Hepatocyte (in vitro differentiated cells): ENCODE data around the gene GPD2.

Experiments used
- EZH2 ChIP-seq: fragments of 200-600 bp; sonication (generic); IDR thresholded peaks from 2 replicates; pipeline ENCODE4 v1.6.1; 2016; ENCODE audit warnings: antibody characterized with exemption, mild to moderate bottlenecking, borderline replicate concordance
- EZH2phosphoT487 ChIP-seq: fragments of 200-600 bp; sonication (generic); IDR thresholded peaks from one replicate; pipeline ENCODE4 v1.6.1; 2018; ENCODE audit warnings: antibody characterized with exemption, mild to moderate bottlenecking, low read depth, moderate library complexity; ENCODE audit not compliant: unreplicated experiment, severe bottlenecking
- TF ChIP-seq, protein P1 (sequence below): fragments of 200-600 bp; sonication (generic); IDR thresholded peaks from 2 replicates; pipeline ENCODE4 v1.5.1; 2016; ENCODE audit warnings: antibody characterized with exemption, mild to moderate bottlenecking; ENCODE audit not compliant: poor library complexity

DNA sequence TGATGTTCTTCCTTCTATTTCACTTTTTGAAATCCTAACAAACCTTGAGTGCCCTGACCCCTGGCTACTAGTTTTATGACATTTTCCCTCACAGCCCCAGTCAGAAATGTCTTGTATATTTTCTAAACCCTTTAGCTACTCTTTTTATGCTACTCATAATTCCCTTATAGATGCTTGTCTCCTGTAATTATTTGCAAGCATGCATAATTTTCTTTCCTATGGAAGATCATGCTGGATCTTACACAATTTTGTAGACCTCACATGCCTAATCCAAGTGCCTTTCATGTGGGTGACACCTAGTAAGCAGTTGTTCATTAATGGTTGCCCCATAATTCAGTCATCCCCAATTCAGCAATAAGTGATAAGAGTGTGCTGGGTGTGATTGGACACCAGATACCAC, 6.9 kb downstream of the GPD2 start:
- TF ChIP-seq, protein P1, sequence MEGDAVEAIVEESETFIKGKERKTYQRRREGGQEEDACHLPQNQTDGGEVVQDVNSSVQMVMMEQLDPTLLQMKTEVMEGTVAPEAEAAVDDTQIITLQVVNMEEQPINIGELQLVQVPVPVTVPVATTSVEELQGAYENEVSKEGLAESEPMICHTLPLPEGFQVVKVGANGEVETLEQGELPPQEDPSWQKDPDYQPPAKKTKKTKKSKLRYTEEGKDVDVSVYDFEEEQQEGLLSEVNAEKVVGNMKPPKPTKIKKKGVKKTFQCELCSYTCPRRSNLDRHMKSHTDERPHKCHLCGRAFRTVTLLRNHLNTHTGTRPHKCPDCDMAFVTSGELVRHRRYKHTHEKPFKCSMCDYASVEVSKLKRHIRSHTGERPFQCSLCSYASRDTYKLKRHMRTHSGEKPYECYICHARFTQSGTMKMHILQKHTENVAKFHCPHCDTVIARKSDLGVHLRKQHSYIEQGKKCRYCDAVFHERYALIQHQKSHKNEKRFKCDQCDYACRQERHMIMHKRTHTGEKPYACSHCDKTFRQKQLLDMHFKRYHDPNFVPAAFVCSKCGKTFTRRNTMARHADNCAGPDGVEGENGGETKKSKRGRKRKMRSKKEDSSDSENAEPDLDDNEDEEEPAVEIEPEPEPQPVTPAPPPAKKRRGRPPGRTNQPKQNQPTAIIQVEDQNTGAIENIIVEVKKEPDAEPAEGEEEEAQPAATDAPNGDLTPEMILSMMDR, result no peak
- TF ChIP-seq EZH2 (no peak), EZH2phosphoT487 (no peak)
